Prostate gland (tissue), 2 donors: ENCODE measurements around the gene MAP1LC3A.

ENCODE experiments used
- CTCF ChIP-seq, 4 experiments: fragments of 200-600 bp in 2 of 4; fragments of 450-650 bp in 2 of 4; sonication (generic) in 2 of 4; IDR thresholded peaks; 1 replicate in 3 of 4; 2 replicates in 1 of 4; pipeline ENCODE4 v1.5.1; 2016 to 2019; ENCODE audit warnings: antibody characterized with exemption in 4 of 4, mild to moderate bottlenecking in 2 of 4, moderate library complexity in 2 of 4
- POLR2AphosphoS5 ChIP-seq: sonication (generic); formaldehyde crosslinking; IDR thresholded peaks from one replicate; pipeline ENCODE4 v1.6.1; 2017; ENCODE audit warnings: antibody characterized with exemption

GRCh38 chr20:34512266-34512954 is 46.1 kb upstream of the MAP1LC3A start:
- TF ChIP-seq CTCF (IDR thresholded peaks at IDR 0.05) (no peak), POLR2AphosphoS5 (no peak)
